Measurements from ENCODE around the gene CALML5. TPM values are rescaled to one million over a fixed set of nuclear protein-coding genes. Genes with fewer than 3 reads are reported as not detected.

Gene CALML5
- total RNA-seq, 1 experiment from 2014 or later = not detected

- no TSS peak for BruUV-seq (replicated peaks)
- TF ChIP-seq EZH2phosphoT487 (IDR thresholded peaks at IDR 0.05; ENCODE audit: borderline replicate concordance, low read length) (no peak), EZH2 (IDR thresholded peaks at IDR 0.05; ENCODE audit: low read length, unreplicated experiment) (no peak)
- TF ChIP-seq, protein P1, sequence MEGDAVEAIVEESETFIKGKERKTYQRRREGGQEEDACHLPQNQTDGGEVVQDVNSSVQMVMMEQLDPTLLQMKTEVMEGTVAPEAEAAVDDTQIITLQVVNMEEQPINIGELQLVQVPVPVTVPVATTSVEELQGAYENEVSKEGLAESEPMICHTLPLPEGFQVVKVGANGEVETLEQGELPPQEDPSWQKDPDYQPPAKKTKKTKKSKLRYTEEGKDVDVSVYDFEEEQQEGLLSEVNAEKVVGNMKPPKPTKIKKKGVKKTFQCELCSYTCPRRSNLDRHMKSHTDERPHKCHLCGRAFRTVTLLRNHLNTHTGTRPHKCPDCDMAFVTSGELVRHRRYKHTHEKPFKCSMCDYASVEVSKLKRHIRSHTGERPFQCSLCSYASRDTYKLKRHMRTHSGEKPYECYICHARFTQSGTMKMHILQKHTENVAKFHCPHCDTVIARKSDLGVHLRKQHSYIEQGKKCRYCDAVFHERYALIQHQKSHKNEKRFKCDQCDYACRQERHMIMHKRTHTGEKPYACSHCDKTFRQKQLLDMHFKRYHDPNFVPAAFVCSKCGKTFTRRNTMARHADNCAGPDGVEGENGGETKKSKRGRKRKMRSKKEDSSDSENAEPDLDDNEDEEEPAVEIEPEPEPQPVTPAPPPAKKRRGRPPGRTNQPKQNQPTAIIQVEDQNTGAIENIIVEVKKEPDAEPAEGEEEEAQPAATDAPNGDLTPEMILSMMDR (conservative IDR thresholded peaks at IDR 0.05; ENCODE audit: low read depth, low read length) = no peak
- no peaks in the 10 kb centered on the region for H3K9me3 ChIP-seq (ENCODE audit: low read length)
- no peaks in the 10 kb centered on the region for H3K36me3 ChIP-seq (ENCODE audit: low read depth, low read length)
- no peak overlapping the region for H3K4me2 ChIP-seq (ENCODE audit: low read length)
- no peak overlapping the region for H3K4me3 ChIP-seq (ENCODE audit: low read length)
- POLR2A ChIA-PET (ENCODE audit: unreplicated experiment) = no interaction called here
- no peaks in the 10 kb centered on the region for H3K79me2 ChIP-seq (ENCODE audit: low read length)
- intact Hi-C loops (cut with micrococcal nuclease) = no loop called here
- no peak overlapping the region for H3K27ac ChIP-seq (ENCODE audit: low read length)
- H2AFZ ChIP-seq (ENCODE audit: low read length) = no peak overlapping the region
- H4K20me1 ChIP-seq (ENCODE audit: low read length) = no peaks in the 10 kb centered on the region
- peaks cover 23% of the 10 kb centered on the region for H3K4me1 ChIP-seq (ENCODE audit: insufficient read depth, low read length)
- CTCF ChIA-PET = no interaction called here
- DNase-seq (no peak), ATAC-seq (no peak)
- no peaks in the 10 kb centered on the region for H3K9me2 ChIP-seq (replicated peaks; ENCODE audit: low read length)
- no peak overlapping the region for H3K9ac ChIP-seq (ENCODE audit: low read length)
- H3K27me3 ChIP-seq (ENCODE audit: low read length) = no peaks in the 10 kb centered on the region
- no peaks in the 10 kb centered on the region for H3F3A ChIP-seq (ENCODE audit: low read length, unreplicated experiment)
Observed at GRCh38 chr10:5492929-5493576, 6.3 kb downstream of the CALML5 start.

DNA sequence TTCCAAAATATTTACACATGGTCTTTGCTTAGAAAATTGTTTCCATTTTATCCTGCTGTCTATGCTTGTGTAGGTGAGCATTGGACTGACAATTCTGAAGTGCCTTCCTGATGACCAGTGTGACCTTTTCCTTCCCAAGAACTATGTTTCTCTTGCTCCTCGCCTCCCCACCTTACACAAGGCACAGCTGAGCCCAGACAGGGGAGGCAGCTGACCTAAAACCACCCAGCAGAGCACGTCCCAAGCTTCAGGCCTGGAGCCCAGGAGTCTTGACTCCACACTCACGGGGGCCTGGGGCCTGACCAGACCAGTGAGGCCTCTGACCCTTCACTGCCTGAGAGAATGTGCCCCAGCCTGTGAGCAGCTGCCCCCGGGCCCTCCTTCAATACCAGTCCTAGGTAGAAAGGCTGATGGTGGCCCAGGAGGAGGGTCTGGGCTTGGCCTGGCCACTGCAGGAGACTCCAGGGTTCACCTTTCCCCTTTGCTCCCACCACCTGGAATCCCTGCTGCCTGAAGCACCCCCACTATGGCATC, 7.0 kb downstream of the CALML5 start:
- intact Hi-C loops (cut with micrococcal nuclease) = no loop called here
- Histone ChIP-seq H3F3A (ENCODE audit: low read length, unreplicated experiment) (no peaks in the 10 kb centered on the region), H3K4me2 (ENCODE audit: low read length) (no peak overlapping the region), H2AFZ (ENCODE audit: low read length) (no peak overlapping the region), H3K27me3 (ENCODE audit: low read length) (no peaks in the 10 kb centered on the region), H3K9ac (ENCODE audit: low read length) (no peak overlapping the region), H3K4me1 (ENCODE audit: insufficient read depth, low read length) (peaks cover 23% of the 10 kb centered on the region), H3K79me2 (ENCODE audit: low read length) (no peaks in the 10 kb centered on the region), H3K4me3 (ENCODE audit: low read length) (no peak overlapping the region), H3K9me3 (ENCODE audit: low read length) (no peaks in the 10 kb centered on the region), H3K27ac (ENCODE audit: low read length) (no peak overlapping the region), H3K9me2 (replicated peaks; ENCODE audit: low read length) (no peaks in the 10 kb centered on the region), H3K36me3 (ENCODE audit: low read depth, low read length) (no peaks in the 10 kb centered on the region), H4K20me1 (ENCODE audit: low read length) (no peaks in the 10 kb centered on the region)
- ATAC-seq = no peak
- POLR2A ChIA-PET (ENCODE audit: unreplicated experiment) = no interaction called here
- no TSS peak for BruUV-seq (replicated peaks)
- CTCF ChIA-PET = no interaction called here
- TF ChIP-seq EZH2 (IDR thresholded peaks at IDR 0.05; ENCODE audit: low read length, unreplicated experiment) (no peak), EZH2phosphoT487 (IDR thresholded peaks at IDR 0.05; ENCODE audit: borderline replicate concordance, low read length) (no peak)
- TF ChIP-seq, protein P1 (conservative IDR thresholded peaks at IDR 0.05; ENCODE audit: low read depth, low read length) = no peak
- DNase-seq = no peak

- H2AFZ ChIP-seq (ENCODE audit: low read length) = no peak overlapping the region
- no peak overlapping the region for H3K4me3 ChIP-seq (ENCODE audit: low read length)
- no peaks in the 10 kb centered on the region for H4K20me1 ChIP-seq (ENCODE audit: low read length)
- no peaks in the 10 kb centered on the region for H3K27me3 ChIP-seq (ENCODE audit: low read length)
- H3K27ac ChIP-seq (ENCODE audit: low read length) = no peak overlapping the region
- H3K9ac ChIP-seq (ENCODE audit: low read length) = no peak overlapping the region
- POLR2A ChIA-PET (ENCODE audit: unreplicated experiment) = no interaction called here
- DNase-seq (no peak), ATAC-seq (no peak)
- intact Hi-C loops (cut with micrococcal nuclease) = no loop called here
- H3K79me2 ChIP-seq (ENCODE audit: low read length) = no peaks in the 10 kb centered on the region
- H3K9me3 ChIP-seq (ENCODE audit: low read length) = no peaks in the 10 kb centered on the region
- TF ChIP-seq EZH2phosphoT487 (IDR thresholded peaks at IDR 0.05; ENCODE audit: borderline replicate concordance, low read length) (no peak), EZH2 (IDR thresholded peaks at IDR 0.05; ENCODE audit: low read length, unreplicated experiment) (no peak)
- TF ChIP-seq, protein P1 (conservative IDR thresholded peaks at IDR 0.05; ENCODE audit: low read depth, low read length) = no peak
- no peak overlapping the region for H3K4me2 ChIP-seq (ENCODE audit: low read length)
- no TSS peak for BruUV-seq (replicated peaks)
- H3K9me2 ChIP-seq (replicated peaks; ENCODE audit: low read length) = no peaks in the 10 kb centered on the region
- no peaks in the 10 kb centered on the region for H3K36me3 ChIP-seq (ENCODE audit: low read depth, low read length)
- CTCF ChIA-PET = no interaction called here
- peaks cover 23% of the 10 kb centered on the region for H3K4me1 ChIP-seq (ENCODE audit: insufficient read depth, low read length)
- no peaks in the 10 kb centered on the region for H3F3A ChIP-seq (ENCODE audit: low read length, unreplicated experiment)
Observed at GRCh38 chr10:5491477-5491876, 7.9 kb downstream of the CALML5 start.
